ENCODE measurements around the gene CCDC12. TPM values are rescaled to one million over a fixed set of nuclear protein-coding genes. Genes with fewer than 3 reads are reported as not detected.

Gene CCDC12
- total RNA-seq, 1 donor from 2014 or later: 72.0 TPM

- no peak for DNase-seq (ENCODE audit: low spot score)
These were observed 99.9 kb downstream of the CCDC12 start for GRCh38 chr3:46876313-46877300.

GRCh38 chr3:46875560-46875959 lies 101.0 kb downstream of the CCDC12 start:
- no peak for DNase-seq (ENCODE audit: low spot score)

- no peak for DNase-seq (ENCODE audit: low spot score)
These were observed 102.1 kb downstream of the CCDC12 start for GRCh38 chr3:46874430-46874829.

DNA sequence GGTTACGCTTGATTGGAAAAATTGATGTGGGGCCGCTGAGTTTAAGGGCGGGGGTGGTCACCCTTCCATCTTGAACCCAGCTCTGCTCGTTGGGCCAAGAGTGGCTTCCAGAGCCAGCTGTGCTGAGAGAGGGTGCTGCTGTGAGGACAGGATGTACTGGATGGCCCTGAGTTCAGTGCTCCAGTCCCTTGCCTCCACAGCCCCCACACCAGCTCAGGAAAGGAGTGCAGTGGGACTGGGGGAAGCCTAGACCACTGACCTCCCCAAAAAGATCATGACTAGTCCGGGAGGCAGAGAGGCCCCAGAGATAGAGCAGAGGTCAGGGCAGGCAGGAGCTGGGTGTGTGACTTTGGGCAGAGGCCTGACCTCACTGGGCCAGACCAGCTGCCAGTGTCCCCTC lies 103.0 kb downstream of the CCDC12 start:
- DNase-seq (ENCODE audit: low spot score): no peak

Other genes with a start within 250 kb of the CCDC12 start
- gene MYL3, start 113.3 kb downstream of the CCDC12 start, total RNA-seq: 4.6 TPM
- gene PTH1R, start 99.0 kb downstream of the CCDC12 start, total RNA-seq: 12.9 TPM
- gene NBEAL2, start 2.9 kb upstream of the CCDC12 start, total RNA-seq: 122 TPM
- gene SETD2, start 187.4 kb upstream of the CCDC12 start, total RNA-seq: 68.9 TPM

Measured in ureter (tissue), 1 donor.